ENCODE measurements around the gene CRACR2B.

CRACR2B gene

GRCh38 chr11:827146-827896, 398 bp upstream of the CRACR2B start:
- TF ChIP-seq SUZ12 (IDR thresholded peaks at IDR 0.05): no peak
- no peak for TF ChIP-seq ARNT (IDR thresholded peaks at IDR 0.05)
- TF ChIP-seq FOXK2 (IDR thresholded peaks at IDR 0.05): no peak
- no peak for TF ChIP-seq L3MBTL2 (conservative IDR thresholded peaks at IDR 0.05)
- no peak for TF ChIP-seq LEF1 (IDR thresholded peaks at IDR 0.05; ENCODE audit: borderline replicate concordance)
- TF ChIP-seq HDGF (IDR thresholded peaks at IDR 0.05; ENCODE audit: borderline replicate concordance): no peak
- TF ChIP-seq ELF4 (IDR thresholded peaks at IDR 0.05): no peak
- no peak for TF ChIP-seq FOXM1 (IDR thresholded peaks at IDR 0.05; ENCODE audit: borderline replicate concordance)
- TF ChIP-seq ZNF384 (IDR thresholded peaks at IDR 0.05): no peak
- no peak for TF ChIP-seq SP1 (IDR thresholded peaks at IDR 0.05)
- TF ChIP-seq TARDBP (IDR thresholded peaks at IDR 0.05): no peak
- no peak for TF ChIP-seq FOXA1 (IDR thresholded peaks at IDR 0.05)
- TF ChIP-seq CTBP1 (IDR thresholded peaks at IDR 0.05; ENCODE audit: borderline replicate concordance): no peak
- ChIA-PET POLR2A (interaction anchor here (1.1 to 8.0 kb wide), 3 partner anchors 8 to 22 kb away, joined by 3 to 63 read pairs (median 11); partner anchors contain the start of genes PNPLA2, POLR2L and TSPAN4), CTCF (no interaction called here)
- DNase-seq (ENCODE audit: extremely low spot score): no peak

- CTCF ChIA-PET: no interaction called here
- no peak for DNase-seq (ENCODE audit: extremely low spot score)
These were observed 922 bp downstream of the CRACR2B start for GRCh38 chr11:828506-829175.

GRCh38 chr11:829176-829846, 1.6 kb downstream of the CRACR2B start:
- CTCF ChIA-PET: no interaction called here
- DNase-seq (ENCODE audit: extremely low spot score): no peak
- POLR2A ChIA-PET: interaction anchor here (2.2 to 8.0 kb wide), 3 partner anchors 10 to 20 kb away, joined by 11 to 63 read pairs (median 11); partner anchors contain the start of genes PNPLA2, POLR2L, RPLP2 and TSPAN4
- no peak for TF ChIP-seq SUZ12 (IDR thresholded peaks at IDR 0.05)
- no peak for TF ChIP-seq BHLHE40 (IDR thresholded peaks at IDR 0.05; ENCODE audit: borderline replicate concordance)
- no peak for TF ChIP-seq LEF1 (IDR thresholded peaks at IDR 0.05; ENCODE audit: borderline replicate concordance)
- TF ChIP-seq HDGF (IDR thresholded peaks at IDR 0.05; ENCODE audit: borderline replicate concordance): no peak
- TF ChIP-seq FOXK2 (IDR thresholded peaks at IDR 0.05): no peak
- no peak for TF ChIP-seq FOXA1 (IDR thresholded peaks at IDR 0.05)
- TF ChIP-seq SP1 (IDR thresholded peaks at IDR 0.05): no peak

More at GRCh38 chr11:828506-829175, 922 bp downstream of the CRACR2B start:
- POLR2A ChIA-PET: interaction anchor here (2.2 to 8.0 kb wide), 3 partner anchors 10 to 20 kb away, joined by 11 to 63 read pairs (median 11); partner anchors contain the start of genes PNPLA2, POLR2L, RPLP2 and TSPAN4
- TF ChIP-seq HDGF (IDR thresholded peaks at IDR 0.05; ENCODE audit: borderline replicate concordance): no peak

- ChIA-PET POLR2A (interaction anchor here (2.2 to 8.0 kb wide), 4 partner anchors 10 to 21 kb away, joined by 11 to 63 read pairs (median 26); partner anchors contain the start of genes PNPLA2, POLR2L, RPLP2 and TSPAN4), CTCF (no interaction called here)
- DNase-seq (ENCODE audit: extremely low spot score): no peak
- no peak for TF ChIP-seq CTBP1 (IDR thresholded peaks at IDR 0.05; ENCODE audit: borderline replicate concordance)
- TF ChIP-seq ELF4 (IDR thresholded peaks at IDR 0.05): no peak
- TF ChIP-seq TARDBP (IDR thresholded peaks at IDR 0.05): no peak
- TF ChIP-seq ZNF384 (IDR thresholded peaks at IDR 0.05): no peak
- no peak for TF ChIP-seq FOXK2 (IDR thresholded peaks at IDR 0.05)
- TF ChIP-seq FOXM1 (IDR thresholded peaks at IDR 0.05; ENCODE audit: borderline replicate concordance): no peak
- TF ChIP-seq SP1 (IDR thresholded peaks at IDR 0.05): no peak
These were observed 2.2 kb downstream of the CRACR2B start for GRCh38 chr11:829847-830294.

- CTCF ChIA-PET: interaction anchor here (1.2 kb wide), 1 partner anchor 18 kb away, joined by 3 read pairs; no protein-coding TSS in a partner anchor
- TF ChIP-seq BHLHE40 (IDR thresholded peaks at IDR 0.05; ENCODE audit: borderline replicate concordance): no peak
- TF ChIP-seq SP1 (IDR thresholded peaks at IDR 0.05): no peak
- no peak for TF ChIP-seq FOXA1 (IDR thresholded peaks at IDR 0.05)
- TF ChIP-seq PKNOX1 (IDR thresholded peaks at IDR 0.05): no peak
- no peak for TF ChIP-seq L3MBTL2 (conservative IDR thresholded peaks at IDR 0.05)
- no peak for TF ChIP-seq HDGF (IDR thresholded peaks at IDR 0.05; ENCODE audit: borderline replicate concordance)
- no peak for TF ChIP-seq FOXM1 (IDR thresholded peaks at IDR 0.05; ENCODE audit: borderline replicate concordance)
- TF ChIP-seq TARDBP (IDR thresholded peaks at IDR 0.05): no peak
- TF ChIP-seq FOXK2 (IDR thresholded peaks at IDR 0.05): no peak
- TF ChIP-seq ARNT (IDR thresholded peaks at IDR 0.05): no peak
- TF ChIP-seq ZNF384 (IDR thresholded peaks at IDR 0.05): no peak
- TF ChIP-seq ELF4 (IDR thresholded peaks at IDR 0.05): no peak
- TF ChIP-seq LEF1 (IDR thresholded peaks at IDR 0.05; ENCODE audit: borderline replicate concordance): no peak
- TF ChIP-seq NFRKB (IDR thresholded peaks at IDR 0.05): no peak
- no peak for TF ChIP-seq CTBP1 (IDR thresholded peaks at IDR 0.05; ENCODE audit: borderline replicate concordance)
- no peak for TF ChIP-seq SUZ12 (IDR thresholded peaks at IDR 0.05)
- peak; percentile 52 for DNase-seq (ENCODE audit: extremely low spot score)
- POLR2A ChIA-PET: interaction anchor here (1.2 to 8.0 kb wide), 4 partner anchors 11 to 26 kb away, joined by 4 to 63 read pairs (median 26); partner anchors contain the start of genes PNPLA2, POLR2L, RPLP2 and TSPAN4
These were observed 2.8 kb downstream of the CRACR2B start for GRCh38 chr11:830295-831117.

Data from HEK293T (cell line).